K562 (cell line): Measurements from ENCODE around the gene KISS1. TPM values are rescaled to one million over a fixed set of nuclear protein-coding genes. Genes with fewer than 3 reads are reported as not detected.
A peak's percentile ranks its signal among the peaks of the same experiment; 100 is the strongest.

Experiments
- ARID2 ChIP-seq: fragments of 450-650 bp; IDR thresholded peaks from 2 replicates; pipeline ENCODE4 v1.6.1; 2017; ENCODE audit warnings: antibody characterized with exemption, mild to moderate bottlenecking
- CEBPG ChIP-seq, 3 experiments: fragments of 200-800 bp in 1 of 3; sonication (Bioruptor generic) in 1 of 3; sonication (generic) in 1 of 3; formaldehyde crosslinking in 1 of 3; IDR thresholded peaks in 2 of 3; conservative IDR thresholded peaks in 1 of 3; 2 replicates each; pipeline versions ENCODE4 v1.6.1 to v1.8.0; 2016 to 2022; ENCODE audit warnings: missing compliant biosample characterization in 2 of 3, missing genetic modification characterization in 2 of 3, mild to moderate bottlenecking in 1 of 3, missing genetic modification reagents in 1 of 3
- KLF1 ChIP-seq: fragments of 450-650 bp; IDR thresholded peaks from 2 replicates; pipeline ENCODE4 v1.6.1; 2016; ENCODE audit warnings: missing genetic modification characterization, missing compliant biosample characterization
- KLF6 ChIP-seq: fragments of 250-450 bp; sonication (Bioruptor Pico); IDR thresholded peaks from 2 replicates; pipeline ENCODE4 v1.4.0; 2020; ENCODE audit warnings: mild to moderate bottlenecking, moderate library complexity, borderline replicate concordance
- MTA2 ChIP-seq: fragments of 450-650 bp; IDR thresholded peaks from 2 replicates; pipeline ENCODE4 v1.6.1; 2016; ENCODE audit warnings: low read depth
- NCOA2 ChIP-seq, 2 experiments: fragments of 450-650 bp; IDR thresholded peaks; 2 replicates each; pipeline ENCODE4 v1.6.1; 2018; ENCODE audit warnings: mild to moderate bottlenecking in 2 of 2, moderate library complexity in 1 of 2; ENCODE audit not compliant: partially characterized antibody in 2 of 2
- NR4A1 ChIP-seq, 2 experiments: fragments of 250-450 bp in 1 of 2; fragments of 450-650 bp in 1 of 2; sonication (Bioruptor Pico) in 1 of 2; IDR thresholded peaks; 2 replicates each; pipeline versions ENCODE4 v1.4.0 to v1.6.1; 2016 to 2020; ENCODE audit warnings: mild to moderate bottlenecking in 2 of 2, missing compliant biosample characterization in 1 of 2, missing genetic modification characterization in 1 of 2, moderate library complexity in 1 of 2
- POLR2B ChIP-seq: fragments of 450-650 bp; IDR thresholded peaks from 2 replicates; pipeline ENCODE4 v1.6.1; 2018; ENCODE audit warnings: low read depth; ENCODE audit not compliant: partially characterized antibody
- SAFB ChIP-seq: fragments of 200-400 bp; formaldehyde crosslinking; IDR thresholded peaks from 2 replicates; pipeline ENCODE4 v1.6.1; 2017; ENCODE audit warnings: low read depth, low read length, borderline replicate concordance
- SMAD4 ChIP-seq: fragments of 250-450 bp; sonication (Bioruptor Pico); conservative IDR thresholded peaks from 2 replicates; pipeline ENCODE4 v1.8.0; 2021; ENCODE audit warnings: inconsistent platforms, mild to moderate bottlenecking, moderate library complexity
- TCF7L2 ChIP-seq: fragments of 150-350 bp; IDR thresholded peaks from 2 replicates; pipeline ENCODE4 v1.6.1; 2016; ENCODE audit warnings: low read depth, mild to moderate bottlenecking, low read length, moderate library complexity
- ZNF165 ChIP-seq: fragments of 250-450 bp; sonication (Bioruptor Pico); IDR thresholded peaks from 2 replicates; pipeline ENCODE4 v1.4.0; 2020; ENCODE audit warnings: borderline replicate concordance
- ZNF232 ChIP-seq: sonication (generic); formaldehyde crosslinking; IDR thresholded peaks from 2 replicates; pipeline ENCODE4 v1.8.0; 2022; ENCODE audit warnings: mild to moderate bottlenecking, missing genetic modification reagents
- ZNF311 ChIP-seq: fragments of 250-450 bp; sonication (Bioruptor Pico); IDR thresholded peaks from 2 replicates; pipeline ENCODE4 v1.4.0; 2020; ENCODE audit warnings: mild to moderate bottlenecking, moderate library complexity
- ZNF551 ChIP-seq: fragments of 250-450 bp; sonication (Bioruptor Pico); IDR thresholded peaks from 2 replicates; pipeline ENCODE4 v1.5.0; 2021; ENCODE audit warnings: mild to moderate bottlenecking, moderate library complexity
- ZNF830 ChIP-seq: fragments of 250-450 bp; sonication (Bioruptor Pico); IDR thresholded peaks from 2 replicates; pipeline ENCODE4 v1.5.0; 2021; ENCODE audit warnings: mild to moderate bottlenecking
- polyA plus RNA-seq, 8 experiments: library from polyadenylated mRNA; depleted of rRNA in 4 of 8; stranded (reverse) in 5 of 8; unstranded in 3 of 8; fragments of >200 nt; fragmentation: Nextera tagmentation in 2 of 8; fragmentation: Illumina TruSeq in 1 of 8; extraction: Ambion mirVana in 2 of 8; extraction: Trizol in 1 of 8; gene quantifications; 2 replicates each; pipeline versions ENCODE4 v1.2.1 to v1.2.3, GENCODE V29; 2011 to 2014; ENCODE audit warnings: inconsistent platforms in 1 of 8, missing spikeins in 1 of 8
- total RNA-seq, 7 experiments: library from RNA; depleted of rRNA in 6 of 7; stranded (reverse); fragments of >200 nt in 6 of 7; fragmentation: Illumina TruSeq in 2 of 7; extraction: Trizol in 2 of 7; gene quantifications; 2 replicates each; pipeline versions ENCODE4 v1.2.1 to v1.2.3, GENCODE V29; 2011 to 2021; ENCODE audit warnings: low replicate concordance in 1 of 7
- TF ChIP-seq, protein P1 (sequence below): sonication (generic); formaldehyde crosslinking; IDR thresholded peaks from 2 replicates; pipeline ENCODE4 v1.8.0; 2022; ENCODE audit warnings: mild to moderate bottlenecking, missing genetic modification reagents, borderline replicate concordance
- TF ChIP-seq, protein P2 (sequence below): sonication (generic); formaldehyde crosslinking; IDR thresholded peaks from 2 replicates; pipeline ENCODE4 v1.8.0; 2023; ENCODE audit warnings: mild to moderate bottlenecking, missing genetic modification reagents
- TF ChIP-seq, protein P3 (sequence below): fragments of 200-800 bp; sonication (Bioruptor generic); IDR thresholded peaks from 2 replicates; pipeline ENCODE4 v1.6.1; 2017; ENCODE audit warnings: missing genetic modification characterization, missing compliant biosample characterization
- TF ChIP-seq, protein P4 (sequence below), 2 experiments: fragments of 150-350 bp in 1 of 2; IDR thresholded peaks; 2 replicates each; pipeline ENCODE4 v1.6.1; 2012 to 2016; ENCODE audit warnings: low read depth in 2 of 2, low read length in 2 of 2, mild to moderate bottlenecking in 1 of 2, moderate library complexity in 1 of 2

Gene KISS1
- total and polyA plus RNA-seq, 9 of the 15 experiments (the other 6 are each of a cell fraction or from before 2014, with no cell fraction given): 0.31 TPM; not detected in 8

DNA sequence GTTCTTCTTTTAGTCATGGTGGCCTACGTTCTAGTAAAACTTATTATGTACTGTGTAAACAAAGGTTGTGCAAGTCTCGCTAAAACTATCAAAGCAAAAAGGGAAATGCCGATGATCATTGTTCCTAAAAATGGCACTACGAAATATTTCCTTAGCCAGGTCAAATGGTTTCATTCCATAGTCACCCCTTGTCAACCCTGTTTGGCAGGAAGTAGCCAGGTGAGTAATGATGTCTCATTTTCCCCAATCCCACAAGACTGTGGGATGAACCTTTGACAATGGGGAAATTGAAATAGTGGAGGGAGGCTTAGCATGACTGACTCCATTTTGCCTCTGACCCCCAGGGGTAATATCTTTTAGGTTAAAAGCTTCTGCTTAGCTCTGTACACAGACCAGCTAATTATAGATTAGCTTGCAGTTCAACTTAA, 24.5 kb downstream of the KISS1 start (continued):
- TF ChIP-seq ZNF311 (CRISPR knock-in tag) (peak; percentile 96), NCOA2 (IDR thresholded peaks at IDR 0.05; ENCODE audit: partially characterized antibody in 2 of 2) (no peak), KLF1 (tag) (no peak), ARID2 (no peak), ZNF165 (CRISPR knock-in tag) (peak; percentile 75; the same call in 1 of the 2 replicates), ZNF830 (CRISPR knock-in tag) (no peak), MTA2 (no peak), NR4A1 (CRISPR knock-in tag; IDR thresholded peaks at IDR 0.05) (peak; percentile 95; the same call in 1 of the 2 replicates), NR4A1 (tag; IDR thresholded peaks at IDR 0.05) (peak; percentile 96), SAFB (no peak), ZNF232 (CRISPR knock-in tag) (no peak), KLF6 (CRISPR knock-in tag) (peak; percentile 97), TCF7L2 (no peak), SMAD4 (CRISPR knock-in tag) (peak; percentile 69; the same call in 1 of the 2 replicates), ZNF551 (CRISPR knock-in tag) (no peak), CEBPG (CRISPR knock-in tag; IDR thresholded peaks at IDR 0.05) (no peak), CEBPG (tag; conservative IDR thresholded peaks at IDR 0.05 in 1 of 2, IDR thresholded peaks at IDR 0.05 in 1 of 2) (no peak), POLR2B (no peak)
- TF ChIP-seq, protein P1, sequence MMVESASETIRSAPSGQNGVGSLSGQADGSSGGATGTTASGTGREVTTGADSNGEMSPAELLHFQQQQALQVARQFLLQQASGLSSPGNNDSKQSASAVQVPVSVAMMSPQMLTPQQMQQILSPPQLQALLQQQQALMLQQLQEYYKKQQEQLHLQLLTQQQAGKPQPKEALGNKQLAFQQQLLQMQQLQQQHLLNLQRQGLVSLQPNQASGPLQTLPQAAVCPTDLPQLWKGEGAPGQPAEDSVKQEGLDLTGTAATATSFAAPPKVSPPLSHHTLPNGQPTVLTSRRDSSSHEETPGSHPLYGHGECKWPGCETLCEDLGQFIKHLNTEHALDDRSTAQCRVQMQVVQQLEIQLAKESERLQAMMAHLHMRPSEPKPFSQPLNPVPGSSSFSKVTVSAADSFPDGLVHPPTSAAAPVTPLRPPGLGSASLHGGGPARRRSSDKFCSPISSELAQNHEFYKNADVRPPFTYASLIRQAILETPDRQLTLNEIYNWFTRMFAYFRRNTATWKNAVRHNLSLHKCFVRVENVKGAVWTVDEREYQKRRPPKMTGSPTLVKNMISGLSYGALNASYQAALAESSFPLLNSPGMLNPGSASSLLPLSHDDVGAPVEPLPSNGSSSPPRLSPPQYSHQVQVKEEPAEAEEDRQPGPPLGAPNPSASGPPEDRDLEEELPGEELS (CRISPR knock-in tag): no peak
- TF ChIP-seq, protein P2, sequence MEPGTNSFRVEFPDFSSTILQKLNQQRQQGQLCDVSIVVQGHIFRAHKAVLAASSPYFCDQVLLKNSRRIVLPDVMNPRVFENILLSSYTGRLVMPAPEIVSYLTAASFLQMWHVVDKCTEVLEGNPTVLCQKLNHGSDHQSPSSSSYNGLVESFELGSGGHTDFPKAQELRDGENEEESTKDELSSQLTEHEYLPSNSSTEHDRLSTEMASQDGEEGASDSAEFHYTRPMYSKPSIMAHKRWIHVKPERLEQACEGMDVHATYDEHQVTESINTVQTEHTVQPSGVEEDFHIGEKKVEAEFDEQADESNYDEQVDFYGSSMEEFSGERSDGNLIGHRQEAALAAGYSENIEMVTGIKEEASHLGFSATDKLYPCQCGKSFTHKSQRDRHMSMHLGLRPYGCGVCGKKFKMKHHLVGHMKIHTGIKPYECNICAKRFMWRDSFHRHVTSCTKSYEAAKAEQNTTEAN (CRISPR knock-in tag): no peak
- TF ChIP-seq, protein P3, sequence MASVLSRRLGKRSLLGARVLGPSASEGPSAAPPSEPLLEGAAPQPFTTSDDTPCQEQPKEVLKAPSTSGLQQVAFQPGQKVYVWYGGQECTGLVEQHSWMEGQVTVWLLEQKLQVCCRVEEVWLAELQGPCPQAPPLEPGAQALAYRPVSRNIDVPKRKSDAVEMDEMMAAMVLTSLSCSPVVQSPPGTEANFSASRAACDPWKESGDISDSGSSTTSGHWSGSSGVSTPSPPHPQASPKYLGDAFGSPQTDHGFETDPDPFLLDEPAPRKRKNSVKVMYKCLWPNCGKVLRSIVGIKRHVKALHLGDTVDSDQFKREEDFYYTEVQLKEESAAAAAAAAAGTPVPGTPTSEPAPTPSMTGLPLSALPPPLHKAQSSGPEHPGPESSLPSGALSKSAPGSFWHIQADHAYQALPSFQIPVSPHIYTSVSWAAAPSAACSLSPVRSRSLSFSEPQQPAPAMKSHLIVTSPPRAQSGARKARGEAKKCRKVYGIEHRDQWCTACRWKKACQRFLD (CRISPR knock-in tag): peak; percentile 99
- TF ChIP-seq, protein P4, sequence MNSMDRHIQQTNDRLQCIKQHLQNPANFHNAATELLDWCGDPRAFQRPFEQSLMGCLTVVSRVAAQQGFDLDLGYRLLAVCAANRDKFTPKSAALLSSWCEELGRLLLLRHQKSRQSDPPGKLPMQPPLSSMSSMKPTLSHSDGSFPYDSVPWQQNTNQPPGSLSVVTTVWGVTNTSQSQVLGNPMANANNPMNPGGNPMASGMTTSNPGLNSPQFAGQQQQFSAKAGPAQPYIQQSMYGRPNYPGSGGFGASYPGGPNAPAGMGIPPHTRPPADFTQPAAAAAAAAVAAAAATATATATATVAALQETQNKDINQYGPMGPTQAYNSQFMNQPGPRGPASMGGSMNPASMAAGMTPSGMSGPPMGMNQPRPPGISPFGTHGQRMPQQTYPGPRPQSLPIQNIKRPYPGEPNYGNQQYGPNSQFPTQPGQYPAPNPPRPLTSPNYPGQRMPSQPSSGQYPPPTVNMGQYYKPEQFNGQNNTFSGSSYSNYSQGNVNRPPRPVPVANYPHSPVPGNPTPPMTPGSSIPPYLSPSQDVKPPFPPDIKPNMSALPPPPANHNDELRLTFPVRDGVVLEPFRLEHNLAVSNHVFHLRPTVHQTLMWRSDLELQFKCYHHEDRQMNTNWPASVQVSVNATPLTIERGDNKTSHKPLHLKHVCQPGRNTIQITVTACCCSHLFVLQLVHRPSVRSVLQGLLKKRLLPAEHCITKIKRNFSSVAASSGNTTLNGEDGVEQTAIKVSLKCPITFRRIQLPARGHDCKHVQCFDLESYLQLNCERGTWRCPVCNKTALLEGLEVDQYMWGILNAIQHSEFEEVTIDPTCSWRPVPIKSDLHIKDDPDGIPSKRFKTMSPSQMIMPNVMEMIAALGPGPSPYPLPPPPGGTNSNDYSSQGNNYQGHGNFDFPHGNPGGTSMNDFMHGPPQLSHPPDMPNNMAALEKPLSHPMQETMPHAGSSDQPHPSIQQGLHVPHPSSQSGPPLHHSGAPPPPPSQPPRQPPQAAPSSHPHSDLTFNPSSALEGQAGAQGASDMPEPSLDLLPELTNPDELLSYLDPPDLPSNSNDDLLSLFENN (IDR thresholded peaks at IDR 0.05; ENCODE audit: low read depth in 2 of 2, low read length in 2 of 2): no peak
